AG04450 (cell line): ENCODE data around the gene TXNRD2. TPM values are rescaled to one million over a fixed set of nuclear protein-coding genes. Genes with fewer than 3 reads are reported as not detected.

ENCODE experiments used
- CTCF ChIA-PET: fragments of 300-600, 350-600 bp; formaldehyde crosslinking; extraction: SDS; loops from one replicate; lab custom pipeline; 2022; ENCODE audit warnings: antibody characterized with exemption, inconsistent platforms; lab: Charles Lee
- POLR2A ChIA-PET: fragments of 350-600 bp; formaldehyde crosslinking; extraction: SDS; loops from one replicate; lab custom pipeline; 2021; ENCODE audit warnings: antibody characterized with exemption, inconsistent platforms; lab: Yijun Ruan, JAX
- DNase-seq: peaks from one replicate; pipeline ENCODE4 v3.0.0-alpha.2; 2011; ENCODE audit warnings: low read depth, low spot score
- H3K27ac ChIP-seq: one replicate; pipeline ENCODE4 v1.5.1; 2012; ENCODE audit warnings: low read depth, low read length, control low read depth
- H3K27me3 ChIP-seq: one replicate; pipeline ENCODE4 v1.6.0; 2012; ENCODE audit warnings: low read length; ENCODE audit not compliant: control insufficient read depth, insufficient read depth
- H3K4me3 ChIP-seq: 2 replicates; pipeline ENCODE4 v1.5.1; 2011; ENCODE audit warnings: mild to moderate bottlenecking, low read depth, low read length, control low read depth
- H3K9me3 ChIP-seq: 2 replicates; pipeline ENCODE4 v1.5.1; 2012; ENCODE audit warnings: low read length; ENCODE audit not compliant: control insufficient read depth, insufficient read depth
- polyA plus RNA-seq: library from polyadenylated mRNA; depleted of rRNA; stranded (reverse); fragments of >200 nt; gene quantifications from 2 replicates; pipeline ENCODE4 v1.2.3, GENCODE V29; 2011
- TF ChIP-seq, protein P1 (sequence below): IDR thresholded peaks from 2 replicates; pipeline ENCODE4 v1.5.1; 2011; ENCODE audit warnings: low read depth, low read length, control low read depth, inconsistent platforms

The TXNRD2 gene
- polyA plus RNA-seq, 1 experiment, result 13.3 TPM

DNA sequence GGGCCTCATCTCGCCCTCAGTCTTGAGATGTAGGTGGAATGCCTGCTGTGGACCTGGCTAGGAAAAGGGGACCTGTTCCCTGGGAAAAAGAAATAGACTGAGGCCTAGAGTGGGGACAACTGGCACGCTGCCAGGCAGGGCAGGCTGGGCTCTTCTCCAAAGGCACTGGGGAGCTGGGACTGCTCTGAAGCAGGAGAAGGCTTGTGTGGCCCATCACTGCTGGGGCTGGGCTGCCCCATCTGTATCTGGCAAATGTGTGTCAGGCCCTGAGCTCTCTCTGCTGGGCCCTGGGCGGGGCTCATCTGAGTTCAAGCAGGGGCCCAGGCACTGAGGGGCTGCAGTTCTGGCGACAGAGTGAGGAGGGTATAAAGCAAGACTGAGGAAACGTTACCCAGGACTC, 42.1 kb upstream of the TXNRD2 start:
- POLR2A ChIA-PET, result interaction anchor here (1.4 kb wide), 1 partner anchor 37 kb away, joined by 3 read pairs; the partner anchor contains the start of gene TANGO2

DNA sequence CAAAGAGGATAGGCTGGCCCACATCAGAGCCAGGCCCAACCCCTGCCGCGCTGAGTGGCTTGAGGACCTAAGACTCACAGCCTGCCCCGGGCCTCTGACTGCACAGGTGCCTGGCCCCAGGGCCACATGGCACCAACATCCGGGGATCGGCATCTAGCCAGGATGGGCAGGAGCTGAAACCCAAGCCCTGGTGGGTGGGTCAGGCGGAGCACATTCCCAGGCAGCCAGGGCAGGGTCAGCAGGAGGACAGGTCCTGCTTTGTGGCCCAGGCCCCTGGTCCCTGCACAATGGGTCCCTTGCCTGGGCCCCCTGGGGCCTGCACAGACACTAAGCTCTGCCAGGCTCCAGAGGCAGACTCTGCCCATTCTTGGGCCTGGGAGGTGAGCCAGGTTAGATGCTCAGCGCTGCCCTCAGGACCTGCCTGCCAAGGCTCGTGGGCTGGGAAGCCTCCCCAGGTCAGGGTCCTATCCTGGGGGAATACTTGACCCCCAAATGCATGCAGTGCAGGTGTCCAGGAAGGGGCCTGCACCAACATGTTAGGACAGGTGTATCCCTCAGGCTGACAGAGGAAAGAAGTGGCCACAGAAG, 41.5 kb upstream of the TXNRD2 start:
- Histone ChIP-seq H3K27me3 (no peaks in the 10 kb centered on the region), H3K27ac (no peak overlapping the region), H3K9me3 (no peaks in the 10 kb centered on the region; the same call in 1 of the 2 replicates), H3K4me3 (no peak overlapping the region)
- DNase-seq, result no peak
- POLR2A ChIA-PET, result interaction anchor here (1.1 kb wide), 1 partner anchor 13 kb away, joined by 4 read pairs; no protein-coding TSS in a partner anchor
- CTCF ChIA-PET, result interaction anchor here (0.6 to 1.4 kb wide), 2 partner anchors 24 to 30 kb away, joined by 3 read pairs; no protein-coding TSS in a partner anchor
- TF ChIP-seq, protein P1, sequence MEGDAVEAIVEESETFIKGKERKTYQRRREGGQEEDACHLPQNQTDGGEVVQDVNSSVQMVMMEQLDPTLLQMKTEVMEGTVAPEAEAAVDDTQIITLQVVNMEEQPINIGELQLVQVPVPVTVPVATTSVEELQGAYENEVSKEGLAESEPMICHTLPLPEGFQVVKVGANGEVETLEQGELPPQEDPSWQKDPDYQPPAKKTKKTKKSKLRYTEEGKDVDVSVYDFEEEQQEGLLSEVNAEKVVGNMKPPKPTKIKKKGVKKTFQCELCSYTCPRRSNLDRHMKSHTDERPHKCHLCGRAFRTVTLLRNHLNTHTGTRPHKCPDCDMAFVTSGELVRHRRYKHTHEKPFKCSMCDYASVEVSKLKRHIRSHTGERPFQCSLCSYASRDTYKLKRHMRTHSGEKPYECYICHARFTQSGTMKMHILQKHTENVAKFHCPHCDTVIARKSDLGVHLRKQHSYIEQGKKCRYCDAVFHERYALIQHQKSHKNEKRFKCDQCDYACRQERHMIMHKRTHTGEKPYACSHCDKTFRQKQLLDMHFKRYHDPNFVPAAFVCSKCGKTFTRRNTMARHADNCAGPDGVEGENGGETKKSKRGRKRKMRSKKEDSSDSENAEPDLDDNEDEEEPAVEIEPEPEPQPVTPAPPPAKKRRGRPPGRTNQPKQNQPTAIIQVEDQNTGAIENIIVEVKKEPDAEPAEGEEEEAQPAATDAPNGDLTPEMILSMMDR, result no peak

More for the DNA sequence above, 42.1 kb upstream of the TXNRD2 start:
- CTCF ChIA-PET, result interaction anchor here (0.6 to 1.8 kb wide), 3 partner anchors 13 to 29 kb away, joined by 3 to 7 read pairs (median 3); no protein-coding TSS in a partner anchor
- Histone ChIP-seq H3K9me3 (no peaks in the 10 kb centered on the region; the same call in 1 of the 2 replicates), H3K27me3 (no peaks in the 10 kb centered on the region), H3K27ac (peak overlapping the region; percentile 31), H3K4me3 (no peak overlapping the region)
- TF ChIP-seq, protein P1, result no peak
- no peak for DNase-seq

DNA sequence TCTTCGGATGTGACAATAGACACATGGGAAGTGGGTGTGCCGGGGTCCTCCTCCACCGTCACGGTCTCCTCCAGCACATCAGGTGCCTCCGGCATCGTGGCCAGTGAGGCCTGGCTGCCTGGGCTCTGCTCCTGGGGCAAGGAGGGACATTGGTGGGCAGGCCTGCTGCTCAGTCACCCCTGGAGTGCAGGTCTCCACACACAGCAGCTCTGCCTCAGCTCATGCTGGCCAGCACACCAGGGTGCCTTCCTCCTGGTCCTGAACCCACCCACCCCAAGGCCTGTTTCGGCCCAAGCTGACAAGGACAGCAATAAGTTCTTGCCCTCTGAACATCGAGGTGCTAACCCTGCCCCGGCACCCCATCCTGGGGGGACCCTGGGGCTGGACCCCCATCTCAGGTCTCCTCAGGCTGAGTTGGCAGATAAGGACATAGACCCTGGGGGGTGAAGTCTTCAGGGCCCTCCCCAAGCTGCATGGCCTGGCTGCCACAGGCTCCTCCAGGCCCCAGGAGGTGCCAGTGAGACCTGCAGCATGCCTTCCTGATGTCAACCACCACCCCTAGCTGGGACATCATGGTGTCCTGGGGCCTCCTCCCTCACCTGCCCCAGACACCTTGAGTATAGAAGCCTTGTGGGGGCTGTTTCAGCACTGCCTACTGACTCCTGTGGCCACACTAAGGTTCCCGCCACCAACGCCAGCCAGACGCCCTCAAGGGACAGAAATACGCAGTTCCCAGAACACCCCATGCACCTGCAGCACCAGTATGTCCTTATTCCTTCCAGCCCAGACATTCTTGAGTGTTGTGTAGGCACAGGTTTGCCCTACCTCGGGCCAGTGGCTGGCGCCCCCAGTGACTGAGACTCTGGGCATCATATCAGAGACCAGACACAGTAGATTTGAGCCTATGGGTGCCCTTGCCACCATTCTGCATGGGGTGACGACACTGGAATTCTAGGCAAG, 40.6 kb upstream of the TXNRD2 start:
- Histone ChIP-seq H3K27ac (no peak overlapping the region), H3K27me3 (no peaks in the 10 kb centered on the region), H3K4me3 (no peak overlapping the region), H3K9me3 (no peaks in the 10 kb centered on the region; the same call in 1 of the 2 replicates)
- CTCF ChIA-PET, result no interaction called here
- no peak for DNase-seq
- TF ChIP-seq, protein P1, result no peak
- POLR2A ChIA-PET, result interaction anchor here (1.1 kb wide), 1 partner anchor 12 kb away, joined by 4 read pairs; no protein-coding TSS in a partner anchor

DNA sequence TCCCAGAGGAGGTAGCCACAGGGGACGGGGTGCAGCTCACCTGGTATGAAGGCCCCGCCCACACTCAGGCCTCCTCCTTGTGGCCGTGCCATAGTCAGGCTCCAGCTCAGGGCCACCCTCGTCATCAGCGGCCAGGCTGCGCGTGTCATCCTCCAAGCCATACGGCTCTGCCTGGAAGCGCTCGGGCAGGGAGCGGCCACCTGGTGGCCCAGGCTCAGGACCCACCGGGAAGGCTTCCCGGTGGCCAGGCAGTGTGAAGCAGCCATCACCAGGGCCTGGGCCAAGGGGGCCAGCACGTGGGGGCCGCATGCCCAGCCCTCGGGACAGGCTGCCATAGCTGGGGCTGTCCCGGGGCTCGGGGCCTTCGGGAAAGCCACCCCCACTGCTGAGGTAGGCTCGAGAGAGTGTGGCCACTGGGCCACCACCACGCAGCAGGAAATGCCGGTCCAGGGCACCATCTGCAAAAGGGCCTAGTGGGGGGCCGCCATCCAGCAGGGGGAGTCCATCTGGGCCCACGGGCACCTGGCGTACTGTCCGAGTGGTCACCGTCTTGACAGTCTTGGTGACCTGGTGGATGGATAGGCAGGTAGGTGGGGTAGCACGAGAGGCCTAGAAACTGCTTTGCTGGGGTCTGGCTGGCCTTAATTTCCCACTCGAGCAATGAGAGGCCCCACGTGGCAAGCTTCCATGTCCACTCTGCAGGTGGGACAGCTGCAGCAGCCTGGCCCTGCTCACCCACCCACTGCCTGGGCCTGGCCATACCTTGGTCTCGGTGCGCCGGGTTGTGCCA, 39.7 kb upstream of the TXNRD2 start:
- CTCF ChIA-PET, result no interaction called here

More for the DNA sequence above, 39.7 kb upstream of the TXNRD2 start:
- POLR2A ChIA-PET, result no interaction called here
- Histone ChIP-seq H3K9me3 (no peaks in the 10 kb centered on the region), H3K4me3 (no peak overlapping the region), H3K27me3 (no peaks in the 10 kb centered on the region), H3K27ac (no peak overlapping the region)
- TF ChIP-seq, protein P1, result no peak
- DNase-seq, result no peak
